Body of pancreas (tissue), 4 donors: ENCODE data around the gene ZNF530. TPM values are rescaled to one million over a fixed set of nuclear protein-coding genes. Genes with fewer than 3 reads are reported as not detected.

ENCODE experiments used
- ATAC-seq: fragments of 150-250 bp; one replicate; pipeline ENCODE4 v1.9.1; 2016
- DNase-seq, 4 donors: peaks; one replicate each; pipeline ENCODE4 v3.0.0-alpha.2; 2019
- H3K27ac ChIP-seq, 4 donors: fragments of 200-600 bp; sonication (generic); 1 replicate in 3 of 4; 2 replicates in 1 of 4; pipeline versions ENCODE4 v1.5.1 to v1.6.1; 2016 to 2019; ENCODE audit warnings: mild to moderate bottlenecking in 1 of 4, mixed read lengths in 1 of 4, moderate library complexity in 1 of 4
- H3K27me3 ChIP-seq, 2 donors: fragments of 200-600 bp; sonication (generic); one replicate each; pipeline ENCODE4 v1.6.0; 2016; ENCODE audit warnings: mild to moderate bottlenecking in 1 of 2
- H3K36me3 ChIP-seq, 2 donors: fragments of 200-600 bp; sonication (generic); replicated peaks in 1 of 2; 2 replicates each; pipeline ENCODE4 v1.5.1; 2016; ENCODE audit warnings: low read depth in 2 of 2; ENCODE audit not compliant: insufficient read depth in 1 of 2
- H3K4me1 ChIP-seq: fragments of 200-600 bp; sonication (generic); one replicate; pipeline ENCODE4 v1.6.0; 2016
- H3K4me3 ChIP-seq, 2 donors: fragments of 200-600 bp; sonication (generic); 1 replicate in 1 of 2; 2 replicates in 1 of 2; pipeline ENCODE4 v1.5.1; 2016 to 2019
- H3K9me3 ChIP-seq, 3 donors: fragments of 200-600 bp; sonication (generic); 1 replicate in 2 of 3; 2 replicates in 1 of 3; pipeline ENCODE4 v1.5.1; 2016
- POLR2A ChIP-seq, 3 donors: fragments of 450-650 bp; IDR thresholded peaks; one replicate each; pipeline ENCODE4 v1.6.1; 2016; ENCODE audit warnings: antibody characterized with exemption in 3 of 3, mild to moderate bottlenecking in 2 of 3
- WGBS, 2 donors: methylation state at CpG; one replicate each; pipeline ENCODE4 v1.1.5; 2017; 5-methylcytosine and 5-hydroxymethylcytosine counted together
- intact Hi-C: fragments of 100-400 bp; cut with DNase I; formaldehyde crosslinking; loops from one replicate; pipeline ENCODE4 v1.15.1; 2023
- total RNA-seq, 2 donors: library from RNA; depleted of rRNA; stranded (reverse); fragments of >200 nt; gene quantifications; one replicate each; pipeline ENCODE4 v1.1.0, GENCODE V29; 2016
- TF ChIP-seq, protein P1 (sequence below), 7 experiments: fragments of 450-650 bp in 4 of 7; fragments of 200-600 bp in 3 of 7; sonication (generic) in 3 of 7; IDR thresholded peaks; one replicate each; pipeline ENCODE4 v1.5.1; 2016 to 2019; ENCODE audit warnings: antibody characterized with exemption in 7 of 7

ZNF530 gene
- total RNA-seq, 2 donors from 2014 or later: 0.78 to 2.6 TPM

DNA sequence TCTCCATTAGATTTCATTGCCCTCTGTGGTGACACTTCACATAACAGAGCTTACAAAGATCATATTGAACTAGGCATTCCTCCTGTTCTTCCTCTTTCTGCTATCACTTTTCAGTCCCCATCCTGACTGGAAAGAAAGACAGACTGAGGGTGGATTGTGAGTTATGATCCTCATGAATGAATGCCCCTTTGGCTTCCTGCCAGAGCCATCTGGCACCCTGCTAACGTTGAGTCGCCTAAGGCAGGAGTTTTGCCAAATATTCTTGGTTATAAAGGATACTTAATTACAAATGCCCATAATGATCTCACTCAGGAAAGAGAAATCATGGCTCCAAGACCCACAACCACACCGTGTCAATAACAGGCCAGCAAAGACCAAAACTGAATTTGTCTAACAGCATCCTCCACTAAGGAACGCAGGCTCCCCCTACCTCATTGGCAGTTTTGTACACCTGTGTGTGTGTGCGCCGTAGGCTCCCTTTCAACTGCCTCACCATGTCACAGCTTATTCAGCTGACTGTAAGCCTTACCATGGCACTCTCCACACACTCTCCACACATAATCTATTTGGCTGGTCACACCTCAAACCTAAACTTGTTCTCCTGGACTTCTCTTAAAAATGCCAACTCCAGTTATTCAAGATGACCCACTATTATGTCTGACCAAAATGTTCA lies 48.8 kb downstream of the ZNF530 start:
- WGBS, 2 donors: 59 to 60% methylated on average over 6 of the region's 6 CpGs
- ATAC-seq (no peak), DNase-seq (peak in 1 of 4 donors; percentile 5)
- Histone ChIP-seq H3K4me1 (peaks cover 5% of the 10 kb centered on the region), H3K9me3 (peaks cover 0 to 22% (median 0%) of the 10 kb centered on the region in 3 donors), H3K27ac (no peak overlapping the region), H3K4me3 (no peak overlapping the region), H3K36me3 (no peaks in the 10 kb centered on the region), H3K27me3 (no peaks in the 10 kb centered on the region)
- intact Hi-C loops: no loop called here
- TF ChIP-seq, protein P1, sequence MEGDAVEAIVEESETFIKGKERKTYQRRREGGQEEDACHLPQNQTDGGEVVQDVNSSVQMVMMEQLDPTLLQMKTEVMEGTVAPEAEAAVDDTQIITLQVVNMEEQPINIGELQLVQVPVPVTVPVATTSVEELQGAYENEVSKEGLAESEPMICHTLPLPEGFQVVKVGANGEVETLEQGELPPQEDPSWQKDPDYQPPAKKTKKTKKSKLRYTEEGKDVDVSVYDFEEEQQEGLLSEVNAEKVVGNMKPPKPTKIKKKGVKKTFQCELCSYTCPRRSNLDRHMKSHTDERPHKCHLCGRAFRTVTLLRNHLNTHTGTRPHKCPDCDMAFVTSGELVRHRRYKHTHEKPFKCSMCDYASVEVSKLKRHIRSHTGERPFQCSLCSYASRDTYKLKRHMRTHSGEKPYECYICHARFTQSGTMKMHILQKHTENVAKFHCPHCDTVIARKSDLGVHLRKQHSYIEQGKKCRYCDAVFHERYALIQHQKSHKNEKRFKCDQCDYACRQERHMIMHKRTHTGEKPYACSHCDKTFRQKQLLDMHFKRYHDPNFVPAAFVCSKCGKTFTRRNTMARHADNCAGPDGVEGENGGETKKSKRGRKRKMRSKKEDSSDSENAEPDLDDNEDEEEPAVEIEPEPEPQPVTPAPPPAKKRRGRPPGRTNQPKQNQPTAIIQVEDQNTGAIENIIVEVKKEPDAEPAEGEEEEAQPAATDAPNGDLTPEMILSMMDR (IDR thresholded peaks at IDR 0.05): no peak
- no peak for TF ChIP-seq POLR2A (IDR thresholded peaks at IDR 0.05)

DNA sequence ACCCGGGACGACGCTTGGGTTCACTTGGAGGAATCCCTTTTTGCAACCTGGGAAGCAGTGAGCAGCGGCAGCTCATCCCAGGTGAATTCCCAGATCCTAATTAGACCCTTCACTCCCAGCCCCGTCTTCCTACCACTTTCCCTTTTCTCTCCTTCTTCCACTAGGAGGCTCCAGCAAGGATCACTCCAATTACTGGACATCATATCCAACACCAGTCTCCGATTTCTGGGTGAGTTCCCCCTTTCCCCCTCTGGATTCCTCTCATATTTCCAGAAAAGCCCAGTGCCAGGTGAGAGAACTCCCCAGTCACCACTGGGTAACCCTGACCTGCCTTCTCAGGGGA lies 51.9 kb downstream of the ZNF530 start:
- H3K9me3 ChIP-seq: peaks cover 0 to 22% (median 0%) of the 10 kb centered on the region in 3 donors
- no peak for ATAC-seq
- no peak overlapping the region for H3K4me3 ChIP-seq
- no peaks in the 10 kb centered on the region for H3K27me3 ChIP-seq
- H3K27ac ChIP-seq: no peak overlapping the region
- WGBS, 2 donors: 28 to 31% methylated on average over 6 of the region's 6 CpGs
- no peaks in the 10 kb centered on the region for H3K36me3 ChIP-seq
- intact Hi-C loops: no loop called here
- TF ChIP-seq POLR2A (IDR thresholded peaks at IDR 0.05): no peak
- TF ChIP-seq, protein P1 (IDR thresholded peaks at IDR 0.05): no peak
- peaks cover 5% of the 10 kb centered on the region for H3K4me1 ChIP-seq
- DNase-seq: no peak

DNA sequence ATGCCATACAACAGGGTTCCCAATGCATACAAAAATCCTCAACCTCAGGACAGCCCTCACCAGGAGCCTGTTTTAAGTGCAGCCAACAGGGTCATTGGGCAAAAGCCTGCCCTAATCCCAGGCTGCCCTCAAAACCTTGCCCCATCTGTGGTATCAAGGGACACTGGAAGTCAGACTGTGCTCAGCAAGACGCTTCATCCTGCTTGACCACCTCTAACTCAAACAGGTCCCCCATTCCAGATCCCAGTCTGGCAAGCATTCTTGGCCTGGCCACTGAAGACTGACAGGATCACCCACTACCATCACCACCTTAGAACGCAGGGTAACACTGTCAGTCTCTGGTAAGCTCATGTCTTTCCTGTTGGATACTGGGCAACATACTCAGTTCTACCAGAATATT lies 54.0 kb downstream of the ZNF530 start:
- 62 to 73% methylated on average over 1 to 2 of the region's 2 CpGs for WGBS, 2 donors
- Histone ChIP-seq H3K27me3 (no peaks in the 10 kb centered on the region), H3K27ac (no peak overlapping the region), H3K36me3 (no peaks in the 10 kb centered on the region), H3K4me3 (no peak overlapping the region), H3K4me1 (peaks cover 5% of the 10 kb centered on the region), H3K9me3 (peaks cover 0 to 19% (median 0%) of the 10 kb centered on the region in 3 donors)
- intact Hi-C loops: no loop called here
- DNase-seq: no peak
- TF ChIP-seq POLR2A (IDR thresholded peaks at IDR 0.05): no peak
- TF ChIP-seq, protein P1 (IDR thresholded peaks at IDR 0.05): no peak
- no peak for ATAC-seq

DNA sequence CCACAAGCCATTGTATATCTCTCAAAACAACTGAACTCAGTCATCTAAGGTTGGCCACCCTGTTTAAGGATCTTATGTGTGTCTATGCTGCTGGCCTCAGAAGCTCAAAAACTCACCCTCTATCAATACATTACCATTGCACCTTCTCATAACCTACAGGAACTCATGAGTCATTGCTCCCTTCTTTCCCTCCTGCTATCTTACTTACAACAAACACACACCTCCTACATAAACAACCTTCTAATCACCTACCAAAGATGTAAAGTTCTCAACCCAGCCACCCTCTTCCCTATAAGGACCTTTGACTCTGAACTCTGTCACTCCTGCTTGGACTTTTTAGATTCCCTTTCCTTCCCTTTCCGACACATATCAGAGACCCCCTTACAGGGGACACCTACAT lies 55.8 kb downstream of the ZNF530 start:
- no peak overlapping the region for H3K27ac ChIP-seq
- H3K4me1 ChIP-seq: peaks cover 5% of the 10 kb centered on the region
- no peak overlapping the region for H3K4me3 ChIP-seq
- DNase-seq: no peak
- intact Hi-C loops: no loop called here
- TF ChIP-seq, protein P1 (IDR thresholded peaks at IDR 0.05): no peak
- TF ChIP-seq POLR2A (IDR thresholded peaks at IDR 0.05): no peak
- WGBS, 2 donors: 72 to 88% methylated on average over 1 of the region's 1 CpG
- H3K27me3 ChIP-seq: no peaks in the 10 kb centered on the region
- peaks cover 0 to 8% (median 0%) of the 10 kb centered on the region in 3 donors for H3K9me3 ChIP-seq
- no peak for ATAC-seq
- H3K36me3 ChIP-seq: no peaks in the 10 kb centered on the region

DNA sequence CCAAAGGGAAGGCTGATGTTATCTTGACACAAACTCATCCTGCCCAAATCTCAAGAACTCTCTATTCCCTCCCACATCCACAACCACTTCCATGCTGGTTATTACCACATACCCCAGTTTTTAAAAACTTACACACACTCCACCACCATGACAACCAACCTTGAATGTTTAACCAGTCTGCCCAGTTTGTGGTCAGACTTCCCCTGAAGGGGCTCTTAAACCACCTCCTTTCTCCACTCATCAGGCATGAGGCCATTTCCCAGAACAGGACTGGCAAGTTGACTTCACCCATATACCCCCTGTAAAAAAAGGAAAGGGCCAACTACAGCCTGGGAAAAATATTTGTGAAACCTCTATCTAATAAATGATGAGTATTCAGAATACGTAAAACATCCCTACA lies 56.7 kb downstream of the ZNF530 start:
- H3K27me3 ChIP-seq: no peaks in the 10 kb centered on the region
- no peak overlapping the region for H3K4me3 ChIP-seq
- ATAC-seq (no peak), DNase-seq (no peak)
- peaks cover 3% of the 10 kb centered on the region for H3K4me1 ChIP-seq
- H3K27ac ChIP-seq: no peak overlapping the region
- intact Hi-C loops: no loop called here
- H3K9me3 ChIP-seq: peaks cover 0 to 8% (median 0%) of the 10 kb centered on the region in 3 donors
- H3K36me3 ChIP-seq: no peaks in the 10 kb centered on the region
- WGBS, 2 donors: 40 to 61% methylated on average over 1 of the region's 1 CpG
- TF ChIP-seq, protein P1 (IDR thresholded peaks at IDR 0.05): no peak
- no peak for TF ChIP-seq POLR2A (IDR thresholded peaks at IDR 0.05)
